Ishikawa (cell line): Measurements from ENCODE around the gene NDUFA3.

Experiments used
- CREB1 ChIP-seq: IDR thresholded peaks from 2 replicates; pipeline ENCODE4 v1.6.1; 2012; ENCODE audit warnings: low read depth
- EP300 ChIP-seq: IDR thresholded peaks from 2 replicates; pipeline ENCODE4 v1.6.1; 2012; ENCODE audit warnings: borderline replicate concordance
- MAX ChIP-seq: IDR thresholded peaks from 2 replicates; pipeline ENCODE4 v1.6.1; 2012
- REST ChIP-seq: IDR thresholded peaks from 2 replicates; pipeline ENCODE4 v1.6.1; 2012; ENCODE audit warnings: low read depth, mild to moderate bottlenecking
- YY1 ChIP-seq: IDR thresholded peaks from 2 replicates; pipeline ENCODE4 v1.6.1; 2012; ENCODE audit warnings: low read depth

- TF ChIP-seq EP300 (no peak), MAX (no peak), YY1 (no peak), REST (no peak), CREB1 (no peak)
Observed at GRCh38 chr19:54073829-54074228, 28.8 kb upstream of the NDUFA3 start.
